SW480 (cell line): ENCODE data around the gene CD244.

ENCODE experiments used
- DNase-seq: peaks from one replicate; pipeline ENCODE4 v3.0.0-alpha.2; 2016; ENCODE audit warnings: low spot score

Gene CD244

GRCh38 chr1:160844447-160845232 lies 18.0 kb downstream of the CD244 start:
- no peak for DNase-seq

GRCh38 chr1:160841079-160841478 lies 21.6 kb downstream of the CD244 start:
- no peak for DNase-seq

- DNase-seq: no peak
Measured at GRCh38 chr1:160839746-160840145, 22.9 kb downstream of the CD244 start.

GRCh38 chr1:160838888-160839287 lies 23.8 kb downstream of the CD244 start:
- DNase-seq: no peak

- DNase-seq: peak; percentile 78
Measured at GRCh38 chr1:160837558-160838205, 25.0 kb downstream of the CD244 start.

- no peak for DNase-seq
Measured at GRCh38 chr1:160836981-160837557, 25.6 kb downstream of the CD244 start.

- no peak for DNase-seq
Measured at GRCh38 chr1:160836561-160836960, 26.1 kb downstream of the CD244 start.

GRCh38 chr1:160835751-160836150 lies 26.9 kb downstream of the CD244 start:
- no peak for DNase-seq

- DNase-seq: peak; percentile 37
Measured at GRCh38 chr1:160834945-160835565, 27.6 kb downstream of the CD244 start.

- DNase-seq: peak; percentile 58
Measured at GRCh38 chr1:160830321-160831153, 32.1 kb downstream of the CD244 start.

- DNase-seq: no peak
Measured at GRCh38 chr1:160829766-160830165, 32.9 kb downstream of the CD244 start.

GRCh38 chr1:160827418-160827817 lies 35.3 kb downstream of the CD244 start:
- peak; percentile 22 for DNase-seq

GRCh38 chr1:160826546-160826945 lies 36.1 kb downstream of the CD244 start:
- DNase-seq: peak; percentile 78

- no peak for DNase-seq
Measured at GRCh38 chr1:160823296-160823695, 39.4 kb downstream of the CD244 start.

GRCh38 chr1:160821627-160822026 lies 41.1 kb downstream of the CD244 start:
- no peak for DNase-seq

- DNase-seq: no peak
Measured at GRCh38 chr1:160819186-160819585, 43.5 kb downstream of the CD244 start.

- no peak for DNase-seq
Measured at GRCh38 chr1:160818207-160818937, 44.3 kb downstream of the CD244 start.

- no peak for DNase-seq
Measured at GRCh38 chr1:160814856-160815255, 47.8 kb downstream of the CD244 start.

GRCh38 chr1:160814316-160814715 lies 48.4 kb downstream of the CD244 start:
- no peak for DNase-seq

- peak; percentile 90 for DNase-seq
Measured at GRCh38 chr1:160813215-160813614, 49.5 kb downstream of the CD244 start.

- DNase-seq: no peak
Measured at GRCh38 chr1:160811147-160811546, 51.5 kb downstream of the CD244 start.
